Mucosa of rectum (tissue), 2 donors: ENCODE results near the gene NFIC.

Source experiments
- H3K27ac ChIP-seq, 2 donors: one replicate each; pipeline ENCODE4 v1.7.0; 2013; ENCODE audit warnings: inconsistent platforms in 2 of 2, low read depth in 2 of 2, low read length in 2 of 2
- H3K27me3 ChIP-seq, 2 donors: one replicate each; pipeline ENCODE4 v1.7.0; 2013; ENCODE audit warnings: low read length in 2 of 2; ENCODE audit not compliant: control insufficient read depth in 2 of 2, insufficient read depth in 2 of 2
- H3K36me3 ChIP-seq, 2 donors: one replicate each; pipeline ENCODE4 v1.7.0; 2013; ENCODE audit warnings: low read length in 2 of 2; ENCODE audit not compliant: control insufficient read depth in 2 of 2, insufficient read depth in 2 of 2
- H3K4me1 ChIP-seq, 2 donors: one replicate each; pipeline ENCODE4 v1.7.0; 2013; ENCODE audit warnings: low read length in 2 of 2, mild to moderate bottlenecking in 1 of 2; ENCODE audit not compliant: control insufficient read depth in 2 of 2, insufficient read depth in 2 of 2
- H3K4me3 ChIP-seq, 2 donors: one replicate each; pipeline ENCODE4 v1.7.0; 2013; ENCODE audit warnings: low read length in 2 of 2
- H3K9ac ChIP-seq, 2 donors: one replicate each; pipeline ENCODE4 v1.7.0; 2013; ENCODE audit warnings: low read length in 2 of 2, low read depth in 1 of 2, mild to moderate bottlenecking in 1 of 2
- H3K9me3 ChIP-seq, 2 donors: one replicate each; pipeline ENCODE4 v1.7.0; 2013; ENCODE audit warnings: low read length in 2 of 2; ENCODE audit not compliant: control insufficient read depth in 2 of 2
- donor health status: healthy.
- donor health status: Normal muscosa, but diverticular disease.

Gene NFIC

DNA sequence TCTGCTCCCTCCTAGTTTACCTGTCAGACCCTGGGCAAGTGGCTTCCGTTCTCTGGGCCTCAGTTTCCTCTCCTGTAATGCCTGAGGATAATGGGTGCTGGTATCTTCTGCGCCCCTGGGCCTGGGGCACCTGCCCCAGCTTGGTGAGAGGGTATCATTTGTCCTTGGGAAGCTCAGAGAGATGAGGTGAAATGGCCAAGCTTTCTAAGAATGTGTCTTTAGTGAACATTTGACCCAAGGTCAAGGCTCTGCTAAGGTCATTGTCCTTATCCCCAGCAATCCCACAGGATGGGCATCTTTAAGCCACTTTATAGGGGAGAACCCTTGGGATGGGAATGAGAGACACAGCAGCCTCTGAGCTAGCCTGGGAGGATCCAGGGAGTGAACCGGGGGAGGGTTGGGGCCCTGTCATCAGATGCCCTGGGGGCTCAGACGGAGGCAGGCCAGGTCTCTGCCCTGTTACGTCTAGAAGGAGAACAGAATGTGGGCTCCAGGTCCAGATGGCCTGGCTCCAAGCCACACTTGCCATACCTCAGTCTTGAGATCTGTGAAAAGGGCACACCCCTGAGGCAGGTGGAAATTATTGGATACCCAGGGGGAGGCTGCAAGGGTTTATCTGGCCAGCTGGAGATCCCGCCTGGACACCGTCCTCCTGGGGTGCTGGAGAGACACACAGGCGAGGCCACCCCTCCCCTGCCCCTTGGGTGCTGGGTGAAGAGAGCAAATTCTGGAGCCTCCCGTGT is 1.1 kb upstream of the NFIC start:
- peak overlapping the region; percentile 48 to 52 for H3K4me3 ChIP-seq
- H3K36me3 ChIP-seq: no peaks in the 10 kb centered on the region
- no peaks in the 10 kb centered on the region for H3K9me3 ChIP-seq
- no peaks in the 10 kb centered on the region for H3K27me3 ChIP-seq
- peaks cover 23 to 30% of the 10 kb centered on the region in 2 donors for H3K4me1 ChIP-seq
- H3K9ac ChIP-seq: peak overlapping the region in 1 of 2 donors; percentile 73
- peak overlapping the region; percentile 78 to 85 for H3K27ac ChIP-seq

GRCh38 chr19:3366753-3367627 is 607 bp downstream of the NFIC start:
- Histone ChIP-seq H3K27ac (peak overlapping the region; percentile 85 to 87), H3K9ac (peak overlapping the region; percentile 60 to 66), H3K4me3 (peak overlapping the region; percentile 70 to 71), H3K9me3 (no peaks in the 10 kb centered on the region), H3K27me3 (no peaks in the 10 kb centered on the region), H3K4me1 (peaks cover 16 to 17% of the 10 kb centered on the region in 2 donors), H3K36me3 (no peaks in the 10 kb centered on the region)

- H3K27ac ChIP-seq: peak overlapping the region; percentile 85 to 87
- peak overlapping the region; percentile 61 to 70 for H3K4me3 ChIP-seq
- H3K9ac ChIP-seq: peak overlapping the region; percentile 33 to 63
- H3K4me1 ChIP-seq: peaks cover 16% of the 10 kb centered on the region in 2 donors
- H3K9me3 ChIP-seq: no peaks in the 10 kb centered on the region
- H3K36me3 ChIP-seq: no peaks in the 10 kb centered on the region
- H3K27me3 ChIP-seq: no peaks in the 10 kb centered on the region
Measured at GRCh38 chr19:3367628-3368440, 1.5 kb downstream of the NFIC start.

- H3K27ac ChIP-seq: peak overlapping the region; percentile 85 to 87
- peaks cover 16% of the 10 kb centered on the region in 2 donors for H3K4me1 ChIP-seq
- H3K9ac ChIP-seq: peak overlapping the region in 1 of 2 donors; percentile 33
- no peaks in the 10 kb centered on the region for H3K27me3 ChIP-seq
- H3K9me3 ChIP-seq: no peaks in the 10 kb centered on the region
- H3K4me3 ChIP-seq: peak overlapping the region; percentile 61 to 70
- no peaks in the 10 kb centered on the region for H3K36me3 ChIP-seq
Measured at GRCh38 chr19:3368441-3368795, 2.0 kb downstream of the NFIC start.

DNA sequence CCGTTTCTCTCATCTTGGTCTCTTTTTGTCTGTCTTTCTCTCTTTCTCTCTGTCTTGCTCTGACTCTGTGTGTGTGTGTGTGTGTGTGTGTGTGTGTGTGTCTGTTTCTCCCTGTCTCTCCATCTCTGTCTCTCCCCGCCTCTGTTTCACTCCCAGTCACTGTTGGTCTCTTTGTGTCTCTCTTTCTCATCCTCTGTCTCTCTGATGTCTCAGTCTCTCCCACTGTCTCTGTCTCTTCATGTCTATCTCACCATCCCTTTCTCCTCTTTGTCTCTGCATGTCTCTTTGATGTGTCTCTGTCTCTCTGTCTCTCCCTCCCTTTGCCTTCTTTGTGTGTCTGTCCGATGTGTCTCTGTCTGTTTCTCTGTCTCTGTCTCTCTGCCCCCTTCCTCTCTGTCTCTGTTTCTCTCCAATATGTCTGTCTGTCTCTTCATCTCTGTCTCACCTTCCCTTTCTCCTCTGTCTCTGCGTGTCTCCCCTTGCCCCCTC is 2.5 kb downstream of the NFIC start:
- no peaks in the 10 kb centered on the region for H3K9me3 ChIP-seq
- peak overlapping the region; percentile 61 to 70 for H3K4me3 ChIP-seq
- no peaks in the 10 kb centered on the region for H3K36me3 ChIP-seq
- H3K27me3 ChIP-seq: no peaks in the 10 kb centered on the region
- H3K27ac ChIP-seq: peak overlapping the region; percentile 85 to 87
- peak overlapping the region; percentile 33 to 66 for H3K9ac ChIP-seq
- H3K4me1 ChIP-seq: peaks cover 16% of the 10 kb centered on the region in 2 donors

GRCh38 chr19:3369337-3370213 is 3.2 kb downstream of the NFIC start:
- H3K4me1 ChIP-seq: peaks cover 16% of the 10 kb centered on the region in 2 donors
- H3K9me3 ChIP-seq: no peaks in the 10 kb centered on the region
- peak overlapping the region; percentile 85 to 87 for H3K27ac ChIP-seq
- peak overlapping the region; percentile 33 to 66 for H3K9ac ChIP-seq
- H3K27me3 ChIP-seq: no peaks in the 10 kb centered on the region
- H3K36me3 ChIP-seq: no peaks in the 10 kb centered on the region
- H3K4me3 ChIP-seq: peak overlapping the region; percentile 61 to 70

GRCh38 chr19:3370214-3370720 is 3.9 kb downstream of the NFIC start:
- Histone ChIP-seq H3K36me3 (no peaks in the 10 kb centered on the region), H3K4me1 (peaks cover 12 to 17% of the 10 kb centered on the region in 2 donors), H3K4me3 (peak overlapping the region in 1 of 2 donors; percentile 37), H3K27ac (peak overlapping the region; percentile 85 to 87), H3K9me3 (no peaks in the 10 kb centered on the region), H3K9ac (peak overlapping the region in 1 of 2 donors; percentile 12), H3K27me3 (no peaks in the 10 kb centered on the region)

DNA sequence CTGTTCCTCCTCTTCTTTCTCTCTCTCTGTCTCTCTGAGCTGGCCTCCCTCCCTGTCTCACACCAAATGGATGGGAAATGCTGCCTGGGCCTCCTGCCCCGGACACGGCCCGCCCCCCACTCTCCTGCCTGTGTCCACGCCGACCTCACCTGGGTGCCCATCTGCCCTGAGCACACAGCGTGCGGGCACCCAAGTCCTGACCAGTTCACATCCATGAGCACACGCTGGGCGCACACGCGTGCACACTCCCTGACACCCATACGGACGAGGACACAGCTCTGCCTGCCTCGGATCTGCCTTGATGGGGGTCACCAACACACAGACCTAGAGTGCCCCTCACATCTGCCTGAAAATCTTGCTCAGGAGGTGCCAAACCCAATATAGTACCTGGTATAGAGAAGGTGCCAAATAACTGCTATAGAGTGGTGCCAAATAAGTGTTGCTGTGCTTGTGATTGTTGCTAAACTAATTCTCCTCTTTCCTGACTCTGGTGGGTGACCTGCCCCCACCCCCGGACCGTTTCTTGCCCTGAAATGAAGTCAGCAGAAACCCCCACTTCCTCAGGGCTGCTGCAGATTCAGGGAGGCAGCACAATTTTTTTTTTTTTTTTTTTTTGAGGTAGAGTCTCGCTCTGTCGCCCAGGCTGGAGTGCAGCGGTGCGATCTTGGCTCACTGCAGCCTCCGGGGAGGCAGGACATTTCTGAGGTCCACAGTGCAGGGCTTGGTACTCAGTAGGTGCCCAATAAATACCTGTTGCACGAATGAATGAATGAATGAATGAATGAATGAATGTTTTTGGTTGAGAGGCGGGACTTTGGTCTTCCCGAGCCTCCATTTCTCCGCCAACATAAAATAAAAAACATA is 4.6 kb downstream of the NFIC start:
- Histone ChIP-seq H3K9me3 (no peaks in the 10 kb centered on the region), H3K36me3 (no peaks in the 10 kb centered on the region), H3K9ac (peak overlapping the region in 1 of 2 donors; percentile 12), H3K27me3 (no peaks in the 10 kb centered on the region), H3K27ac (peak overlapping the region; percentile 38 to 87), H3K4me3 (no peak overlapping the region), H3K4me1 (peaks cover 7 to 13% of the 10 kb centered on the region in 2 donors)
